SU-DHL-6 (cell line): Measurements from ENCODE around the gene OR51B2.

ENCODE experiments used
- CTCF ChIP-seq: fragments of 200-600 bp; sonication (generic); IDR thresholded peaks from one replicate; pipeline ENCODE4 v1.5.1; 2017; ENCODE audit warnings: antibody characterized with exemption, mild to moderate bottlenecking, low read length, moderate library complexity; ENCODE audit not compliant: insufficient read depth, poor library complexity, severe bottlenecking
- EZH2phosphoT487 ChIP-seq: fragments of 200-600 bp; sonication (generic), shearing (Covaris generic); conservative IDR thresholded peaks from 2 replicates; pipeline ENCODE4 v1.6.1; 2018; ENCODE audit warnings: mild to moderate bottlenecking, antibody characterized with exemption, low read length, moderate library complexity, mixed read lengths

- no peak for TF ChIP-seq CTCF
- no peak for TF ChIP-seq EZH2phosphoT487
Observed at GRCh38 chr11:5366856-5367255, 42.8 kb upstream of the OR51B2 start.
